ENCODE data around the gene IL4R.
"Not testable (repeated sequence)": the region's sequence is repeated elsewhere in the genome, so short reads cannot be mapped to it uniquely, and the experiment has no call there.

The IL4R gene

GRCh38 chr16:27381236-27381635 lies 67.5 kb downstream of the IL4R start:
- no peak for DNase-seq (ENCODE audit: low read depth in 2 of 2)

DNA sequence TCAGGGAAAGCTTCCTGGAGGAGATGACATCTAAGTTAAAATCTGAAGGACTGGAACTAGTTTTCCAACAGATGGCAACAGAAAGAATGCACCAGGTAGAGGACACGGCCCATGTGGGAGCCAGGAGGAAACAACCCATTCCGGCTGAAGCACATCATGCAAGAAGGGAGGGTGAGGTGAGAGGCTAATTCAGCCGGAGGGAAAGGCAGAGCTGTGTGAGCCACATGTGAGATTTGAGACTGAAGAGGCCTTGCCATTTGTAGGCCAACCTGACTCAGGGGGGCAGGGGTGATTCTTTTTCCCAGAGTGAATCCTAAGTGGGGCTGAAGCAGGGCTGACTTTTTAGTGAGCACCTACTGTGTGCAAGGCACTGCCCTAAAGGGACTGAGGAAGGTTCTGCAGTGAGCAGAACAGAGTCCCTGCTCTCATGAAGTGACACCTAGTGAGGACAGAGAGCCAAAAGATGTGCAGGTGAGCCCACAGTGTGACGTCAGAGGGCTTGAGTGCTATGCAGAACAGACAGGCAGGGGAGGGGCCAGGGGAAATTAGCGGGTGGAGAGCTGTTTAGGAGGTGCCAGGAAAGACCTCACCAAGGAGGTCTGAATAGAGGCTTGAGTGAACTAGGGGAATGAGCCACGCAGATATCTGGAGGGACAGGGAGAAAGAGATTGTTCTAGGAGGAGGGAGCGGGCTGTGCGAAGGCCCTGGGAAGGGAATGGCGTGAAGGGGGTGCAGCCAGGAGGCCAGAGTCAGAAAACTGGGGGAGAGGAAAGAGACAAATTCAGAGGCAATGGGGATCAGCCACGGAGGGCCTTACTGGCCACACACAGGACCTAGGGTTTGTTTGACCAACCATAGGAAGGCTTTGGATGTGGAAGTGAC lies 68.4 kb downstream of the IL4R start:
- no peak for DNase-seq (ENCODE audit: low read depth in 2 of 2)

DNA sequence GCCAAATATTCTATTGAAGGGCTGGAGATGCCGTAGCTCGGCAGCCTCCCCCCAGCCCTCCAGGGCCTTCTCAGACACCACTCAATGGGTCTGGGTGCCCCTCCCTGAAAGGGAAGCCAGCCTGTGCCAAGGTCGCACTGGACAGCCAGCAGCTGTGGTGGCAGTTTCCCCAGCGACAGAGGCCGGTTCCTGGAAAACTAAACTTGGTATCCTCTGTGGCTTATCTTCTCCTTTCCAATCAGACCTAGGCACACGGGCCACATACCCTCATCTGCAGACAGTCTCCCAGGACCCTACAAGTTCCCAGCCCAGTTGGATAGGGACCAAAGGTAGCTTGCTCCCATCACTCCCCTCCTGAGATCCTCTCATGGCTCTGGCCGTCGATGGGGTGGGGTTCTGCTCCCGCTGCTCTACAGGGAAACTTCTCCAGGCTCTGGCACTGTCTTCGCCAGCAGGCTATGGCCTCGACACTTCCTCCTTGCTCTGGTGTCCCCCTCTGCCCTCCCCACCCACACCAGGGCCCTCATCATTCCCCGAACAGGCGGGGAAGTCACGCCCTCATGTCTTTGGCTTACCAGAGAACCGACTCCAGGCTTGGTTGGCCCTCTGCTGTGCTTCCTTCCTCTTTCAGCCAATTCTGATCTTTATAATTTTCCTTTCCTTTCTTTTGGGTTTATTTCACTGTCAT lies 69.9 kb downstream of the IL4R start:
- DNase-seq (ENCODE audit: low read depth in 2 of 2), result no peak

GRCh38 chr16:27384425-27384824 lies 70.7 kb downstream of the IL4R start:
- no peak for DNase-seq (ENCODE audit: low read depth in 2 of 2)

DNA sequence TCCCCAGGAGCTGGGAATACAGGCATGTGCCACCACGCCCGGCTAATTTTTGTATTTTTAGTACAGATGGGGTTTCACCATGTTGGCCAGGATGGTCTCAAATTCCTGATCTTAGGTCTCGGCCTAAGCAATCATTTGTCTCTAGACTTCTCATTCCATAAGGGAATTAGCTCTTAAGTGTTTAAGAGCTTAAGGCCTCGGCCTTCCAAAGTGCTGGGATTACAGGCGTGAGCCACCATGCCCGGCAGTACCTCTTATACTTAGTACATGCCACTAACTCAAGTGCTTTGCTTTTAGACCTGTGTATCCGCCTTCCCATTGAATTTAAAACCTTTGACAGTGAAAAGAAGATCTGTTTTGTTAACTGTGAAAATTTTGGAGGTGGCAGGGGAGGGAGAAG lies 71.6 kb downstream of the IL4R start:
- DNase-seq (ENCODE audit: low read depth in 2 of 2), result no peak

DNA sequence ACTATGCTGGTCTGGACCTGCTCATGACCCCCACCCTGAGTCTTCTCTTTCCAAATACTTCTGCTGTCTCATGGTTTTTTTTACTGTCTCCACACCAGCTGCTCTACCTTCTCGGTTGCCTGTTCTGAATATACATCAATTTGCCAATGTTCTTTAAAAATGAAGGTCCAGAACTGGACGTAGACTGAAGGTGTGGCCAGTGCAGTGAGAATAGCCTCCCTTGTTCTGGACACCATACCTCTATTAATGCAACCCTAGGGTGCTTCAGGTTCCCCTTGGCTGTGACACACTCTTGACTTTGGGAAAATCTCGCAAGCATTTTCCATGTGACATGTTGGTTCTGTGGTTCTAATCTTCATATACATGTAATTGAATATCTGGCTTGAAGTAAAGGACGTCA lies 72.9 kb downstream of the IL4R start:
- DNase-seq (ENCODE audit: low read depth in 2 of 2), result no peak

DNA sequence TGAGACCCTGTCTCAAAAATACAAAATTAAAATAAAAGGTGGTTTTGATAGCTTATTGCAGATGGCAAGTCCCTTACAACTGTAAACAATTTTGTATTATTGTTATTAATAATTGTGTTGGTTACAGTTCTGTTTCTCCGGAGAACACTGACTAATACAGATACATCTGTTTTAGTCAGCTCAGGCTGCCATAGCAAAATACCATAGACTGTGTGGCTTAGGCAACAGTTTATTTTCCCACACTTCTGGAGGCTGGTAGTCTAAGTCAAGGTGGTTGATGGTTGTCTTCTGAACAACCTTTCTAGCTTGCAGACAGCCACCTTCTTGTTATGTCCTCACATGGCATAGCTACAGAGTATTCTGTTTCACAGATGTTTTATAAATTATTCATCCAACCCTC lies 74.0 kb downstream of the IL4R start:
- DNase-seq (ENCODE audit: low read depth in 2 of 2), result no peak

DNA sequence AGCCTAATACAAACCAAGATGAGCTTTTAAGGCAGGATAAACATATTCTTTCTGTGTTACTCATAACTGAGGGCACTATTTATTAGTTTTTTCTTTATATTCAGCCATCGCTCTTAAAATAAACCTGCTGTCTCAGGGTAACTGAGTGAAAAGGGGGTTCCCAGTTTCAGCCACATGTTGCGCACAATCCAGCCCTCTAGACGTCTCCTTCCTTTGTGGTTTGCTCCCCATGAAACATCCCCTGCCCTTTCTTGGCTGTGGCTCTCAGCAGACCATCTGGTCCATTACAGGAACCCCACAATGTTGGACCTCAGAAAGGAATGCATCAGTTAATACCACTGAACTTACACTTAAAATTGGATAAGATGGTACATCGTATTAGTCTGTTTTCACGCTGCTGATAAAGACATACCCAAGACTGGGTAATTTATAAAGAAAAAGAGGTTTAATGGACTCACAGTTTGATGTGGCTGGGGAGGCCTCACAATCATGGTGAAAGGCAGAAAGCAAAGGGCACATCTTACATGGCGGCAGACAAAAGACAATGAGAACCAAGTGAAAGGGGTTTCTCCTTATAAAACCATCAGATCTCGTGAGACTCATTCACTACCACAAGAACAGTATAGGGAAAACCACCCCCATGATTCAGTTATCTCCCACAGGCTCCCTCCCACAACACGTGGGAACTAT lies 75.6 kb downstream of the IL4R start:
- no peak for DNase-seq (ENCODE audit: low read depth in 2 of 2)

DNA sequence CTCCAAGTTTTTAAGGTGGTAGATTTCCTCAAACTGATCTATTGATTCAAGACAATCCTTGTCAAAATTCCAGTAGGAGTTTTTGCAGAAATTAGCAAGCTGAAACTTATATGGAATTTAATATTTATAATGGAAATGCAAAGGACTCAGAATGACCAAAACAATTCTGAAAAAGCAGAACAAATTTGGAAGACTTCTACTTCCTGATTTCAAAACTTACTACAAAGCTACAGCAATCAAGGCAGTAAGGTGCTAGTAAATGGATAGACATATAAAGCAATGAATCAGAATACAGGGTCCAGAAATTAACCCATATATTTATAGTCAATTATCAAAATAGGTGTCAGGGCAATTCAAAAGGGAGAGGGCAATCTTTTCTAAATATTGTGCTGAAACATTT lies 76.4 kb downstream of the IL4R start:
- DNase-seq (ENCODE audit: low read depth in 2 of 2), result no peak

GRCh38 chr16:27392671-27393070 lies 78.9 kb downstream of the IL4R start:
- DNase-seq (ENCODE audit: low read depth in 2 of 2), result no peak

DNA sequence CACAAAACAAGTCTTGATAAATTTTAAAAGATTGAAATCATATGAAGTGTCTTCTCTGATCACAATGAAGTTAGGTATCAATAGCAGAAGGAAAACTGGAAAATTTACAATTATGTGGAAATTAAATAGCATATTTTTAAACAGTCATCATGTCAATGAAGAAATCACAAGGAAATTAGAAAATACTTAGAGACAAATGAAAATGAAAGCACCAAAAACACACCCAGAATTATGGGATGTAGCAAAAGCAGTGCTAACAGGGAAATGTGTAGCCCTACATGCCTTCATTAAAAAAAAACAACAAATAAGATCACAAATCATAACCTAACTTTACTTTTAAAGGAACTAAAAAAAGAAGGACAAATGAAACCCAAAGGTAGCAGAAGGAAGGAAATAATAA lies 80.7 kb downstream of the IL4R start:
- DNase-seq (ENCODE audit: low read depth in 2 of 2), result no peak

DNA sequence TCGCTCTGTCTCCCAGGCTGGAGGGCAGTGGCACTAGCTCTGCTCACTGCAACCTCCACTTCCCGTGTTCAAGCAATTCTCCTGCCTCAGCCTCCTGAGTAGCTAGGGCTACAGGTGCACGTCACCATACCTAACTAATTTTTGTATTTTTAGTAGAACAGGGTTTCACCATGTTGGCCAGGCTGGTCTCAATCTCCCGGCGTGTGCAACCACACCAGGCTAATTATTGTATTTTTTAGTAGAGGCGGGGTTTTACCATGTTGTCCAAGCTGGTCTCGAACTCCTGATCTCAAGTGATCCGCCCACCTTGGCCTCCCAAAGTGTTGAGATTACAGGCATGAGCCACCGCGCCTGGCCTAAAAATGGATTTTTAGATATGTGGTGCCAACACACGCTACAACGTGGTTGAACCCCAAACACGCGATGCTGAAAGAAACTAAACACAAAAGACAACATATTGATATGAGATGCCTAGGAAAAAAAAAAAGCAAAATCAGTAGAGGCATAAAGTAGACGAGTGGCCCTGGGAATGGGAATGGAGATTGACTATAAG lies 84.6 kb downstream of the IL4R start:
- DNase-seq (ENCODE audit: low read depth in 2 of 2), result not testable (repeated sequence)

GRCh38 chr16:27398894-27399853 lies 85.4 kb downstream of the IL4R start:
- no peak for DNase-seq (ENCODE audit: low read depth in 2 of 2)

DNA sequence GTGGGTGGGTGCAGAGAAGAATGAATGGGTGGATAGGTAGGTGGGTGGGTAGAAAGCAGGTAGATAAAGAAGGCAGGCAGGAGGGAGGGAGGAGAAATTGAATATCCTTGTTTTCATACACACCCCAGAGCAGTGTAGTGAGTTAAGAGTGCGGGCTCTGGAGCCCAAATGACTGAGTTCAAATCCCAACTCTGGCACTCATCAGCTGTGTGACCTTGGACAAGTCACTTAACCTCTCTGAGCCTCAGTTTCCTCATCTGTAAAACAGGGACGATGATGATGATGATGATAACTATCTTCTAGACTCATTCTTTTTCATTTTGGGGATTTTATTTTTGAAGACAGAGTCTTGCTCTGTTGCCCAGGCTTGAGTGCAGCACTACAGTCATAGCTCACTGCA lies 86.2 kb downstream of the IL4R start:
- DNase-seq (ENCODE audit: low read depth in 2 of 2), result no peak

DNA sequence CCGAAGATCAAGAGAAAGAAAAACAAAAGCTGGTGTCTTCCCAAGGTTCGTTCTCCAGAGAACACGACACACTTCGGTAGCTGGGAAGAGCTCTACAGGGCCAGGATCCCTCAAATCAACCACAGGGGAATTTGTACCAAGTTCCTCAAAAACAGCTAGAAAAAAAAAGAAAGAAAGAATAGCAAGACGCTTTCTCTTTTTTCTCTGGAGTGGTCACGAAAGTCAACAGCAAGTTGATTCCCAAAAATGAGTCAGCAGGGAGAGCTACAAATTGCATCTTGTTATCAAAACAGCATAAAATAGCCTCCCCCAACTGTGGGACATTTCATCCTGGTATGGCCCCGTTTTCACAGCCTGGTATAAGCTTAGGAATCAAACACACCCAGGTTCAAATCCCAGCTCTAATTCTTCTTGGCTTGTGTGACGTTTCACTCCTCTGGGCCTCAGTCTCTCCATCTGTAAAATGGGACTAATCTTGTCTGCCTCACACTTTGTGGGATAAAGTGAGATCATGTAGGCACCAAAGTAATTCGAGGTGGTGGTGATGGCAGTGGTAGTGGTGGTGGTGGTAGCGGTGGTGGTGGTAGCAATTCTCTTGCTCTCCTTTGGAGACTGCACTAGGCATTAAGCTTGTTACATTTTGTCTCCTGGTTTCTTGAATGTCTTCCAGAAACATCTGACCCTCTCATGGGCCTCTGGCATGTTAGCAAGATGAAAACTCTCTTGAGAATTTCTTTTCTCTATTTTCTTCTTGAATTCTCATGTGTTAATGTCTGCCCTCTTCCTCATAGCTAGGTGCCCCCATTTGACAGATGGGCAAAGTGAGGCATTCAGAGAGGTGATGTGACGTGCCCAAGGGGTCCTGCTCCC lies 87.2 kb downstream of the IL4R start:
- DNase-seq (ENCODE audit: low read depth in 2 of 2), result no peak

DNA sequence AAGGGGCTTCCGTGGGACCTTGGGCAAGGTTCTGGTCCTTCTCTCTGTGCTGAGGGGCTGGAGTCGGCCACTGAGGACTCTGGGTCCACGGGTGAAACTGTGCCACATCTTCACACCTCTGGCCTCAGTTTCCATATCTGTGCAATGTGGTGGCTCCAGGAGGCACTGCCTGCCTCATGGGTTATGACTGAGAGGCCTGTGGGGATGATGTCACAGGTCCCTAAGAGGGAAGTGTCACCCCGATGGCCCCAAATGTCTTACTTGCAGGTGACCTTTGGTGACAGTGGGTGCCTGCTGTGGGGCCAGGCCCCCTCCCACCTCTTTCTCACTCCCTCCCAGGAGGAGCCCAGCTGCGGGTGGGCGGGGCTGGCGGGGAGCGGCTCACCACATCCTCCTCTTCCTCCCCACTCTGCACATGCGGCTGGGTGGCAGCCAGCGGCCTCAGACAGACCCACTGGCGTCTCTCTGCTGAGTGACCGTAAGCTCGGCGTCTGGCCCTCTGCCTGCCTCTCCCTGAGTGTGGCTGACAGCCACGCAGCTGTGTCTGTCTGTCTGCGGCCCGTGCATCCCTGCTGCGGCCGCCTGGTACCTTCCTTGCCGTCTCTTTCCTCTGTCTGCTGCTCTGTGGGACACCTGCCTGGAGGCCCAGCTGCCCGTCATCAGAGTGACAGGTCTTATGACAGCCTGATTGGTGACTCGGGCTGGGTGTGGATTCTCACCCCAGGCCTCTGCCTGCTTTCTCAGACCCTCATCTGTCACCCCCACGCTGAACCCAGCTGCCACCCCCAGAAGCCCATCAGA lies 88.2 kb downstream of the IL4R start, which contains the start of gene IL21R:
Gene IL21R (plus strand): TSS at position 407 of the 801 bp plus-strand sequence. CDS start 27,898 bp downstream, outside the sequence.
- peak; percentile 84 to 86 for DNase-seq (ENCODE audit: low read depth in 2 of 2)

DNA sequence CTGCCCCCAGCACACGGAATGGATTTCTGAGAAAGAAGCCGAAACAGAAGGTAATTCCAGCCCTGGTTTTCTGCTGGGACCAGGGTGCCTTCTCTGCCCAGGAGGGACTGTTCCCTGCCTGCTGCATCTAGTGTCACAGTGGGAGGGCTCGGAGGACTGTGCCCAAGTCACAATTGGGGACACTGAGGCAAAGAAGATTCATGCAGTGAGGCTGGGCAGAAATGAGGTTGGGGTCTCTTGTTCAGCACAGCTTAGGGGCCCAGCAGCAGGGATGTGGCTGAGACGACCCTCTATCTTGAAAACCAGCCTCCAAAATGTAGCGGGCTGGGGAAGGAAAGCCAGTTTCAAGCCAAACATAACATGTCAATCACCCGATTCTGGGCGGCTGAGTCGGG lies 88.8 kb downstream of the IL4R start:
- DNase-seq (ENCODE audit: low read depth in 2 of 2), result no peak

GRCh38 chr16:27402964-27403600 lies 89.3 kb downstream of the IL4R start:
- DNase-seq (ENCODE audit: low read depth in 2 of 2), result peak in 1 of 2 donors; percentile 38

GRCh38 chr16:27403601-27403992 lies 89.8 kb downstream of the IL4R start:
- no peak for DNase-seq (ENCODE audit: low read depth in 2 of 2)

All from stimulated activated CD4-positive, alpha-beta T cell treated with anti-CD3 and anti-CD28 coated beads, Interleukin-15, amount 100 ng/mL, for 48 hours (primary cell).